GM18519 (cell line): ENCODE results near the gene UGT3A2.

Source experiments
- ATAC-seq: cut with Tn5 transposase; IDR thresholded peaks from one replicate; pipeline ENCODE4 v1.9.1; 2021; ENCODE audit warnings: mild to moderate bottlenecking, moderate library complexity; ENCODE audit not compliant: unreplicated experiment, low FRiP score

Gene UGT3A2

DNA sequence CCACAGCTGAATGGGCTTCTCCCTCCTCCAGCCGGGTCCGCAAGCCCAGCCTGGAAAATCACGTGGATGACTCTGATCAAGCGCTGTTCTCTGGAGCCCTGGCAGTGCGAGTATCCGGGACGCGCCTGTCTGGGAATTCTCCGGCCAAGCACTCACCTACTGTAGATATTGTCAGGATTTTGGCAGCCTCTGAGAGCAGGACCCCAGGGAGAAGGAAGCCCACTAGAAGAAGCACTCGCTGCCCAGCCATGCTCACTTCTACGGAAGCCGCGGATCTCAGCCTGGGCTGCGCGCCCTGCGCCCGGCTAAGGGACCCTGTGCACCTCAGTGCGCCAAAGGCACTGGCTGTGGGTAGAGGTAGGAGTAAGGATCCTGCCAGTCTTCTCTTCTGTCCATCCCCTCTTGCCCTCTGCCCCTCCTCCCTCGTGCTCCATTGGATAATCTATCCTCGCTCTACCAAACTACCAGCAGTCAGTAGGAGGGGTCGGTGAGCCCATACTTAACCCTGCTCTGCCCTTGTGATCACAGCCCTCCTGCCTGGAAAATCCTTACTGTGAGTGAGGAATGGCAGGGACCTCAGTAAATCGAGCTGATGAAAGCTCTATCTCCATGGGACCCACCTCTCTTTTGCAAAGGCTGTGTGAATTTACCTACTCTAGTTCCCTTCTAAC, at the start of gene UGT3A2:
Gene UGT3A2, minus strand, starts transcription at position 343 of the 671 bp plus-strand sequence. Its CDS starts 93 bp downstream, at position 250.
- ATAC-seq: no peak

DNA sequence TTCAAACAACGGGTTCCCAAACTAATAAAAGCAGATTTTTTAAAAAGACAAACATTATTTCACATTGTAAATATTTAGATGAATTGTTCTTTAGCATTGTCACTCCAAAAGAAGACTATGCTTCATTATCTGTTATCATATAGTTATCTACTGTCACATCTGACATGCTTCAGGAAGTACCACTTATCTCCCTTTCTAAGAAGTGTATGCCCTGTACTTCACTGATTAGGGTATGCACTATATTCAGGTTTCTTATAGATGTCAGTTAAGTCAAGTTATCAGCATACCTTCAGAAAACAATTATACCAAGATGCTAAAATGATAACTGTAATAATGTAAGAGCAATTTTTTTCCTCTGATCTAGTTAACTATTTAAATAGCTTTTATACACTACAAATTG, 44.6 kb upstream of the UGT3A2 start:
- ATAC-seq: no peak

DNA sequence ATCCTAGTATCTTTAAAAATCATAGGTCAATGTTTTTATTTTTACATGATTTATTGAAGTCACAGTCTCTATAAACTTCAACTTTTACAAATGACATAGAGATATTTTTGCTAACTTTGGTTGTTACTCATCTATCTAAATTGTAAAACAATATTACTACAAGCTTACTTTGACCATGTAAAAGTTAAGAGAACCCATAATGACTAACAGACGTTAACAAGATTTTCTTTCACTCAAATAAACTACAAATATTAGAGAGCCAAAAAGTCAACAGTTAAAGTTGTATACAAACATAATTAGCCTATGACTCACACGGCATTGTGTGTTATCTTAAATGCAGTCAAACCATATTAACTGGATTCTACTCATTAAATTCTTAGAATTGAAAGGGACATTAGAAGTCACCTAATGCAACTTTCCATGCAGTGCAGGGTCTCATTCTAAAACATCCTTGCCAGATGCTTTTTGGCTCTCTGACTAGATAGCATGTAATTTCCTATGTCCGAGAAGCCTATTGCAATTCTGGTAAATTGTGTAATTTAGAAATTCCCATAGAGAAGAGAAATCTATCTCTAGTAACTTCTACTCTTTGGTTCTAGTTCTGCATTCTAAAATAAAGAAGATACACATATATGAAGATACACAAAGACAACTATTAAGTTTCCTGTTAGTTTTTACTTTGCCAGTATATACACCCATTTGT, 42.2 kb upstream of the UGT3A2 start:
- ATAC-seq: no peak

- no peak for ATAC-seq
Observed at GRCh38 chr5:36105819-36106218, 39.1 kb upstream of the UGT3A2 start.

GRCh38 chr5:36099748-36100147, 33.1 kb upstream of the UGT3A2 start:
- no peak for ATAC-seq

DNA sequence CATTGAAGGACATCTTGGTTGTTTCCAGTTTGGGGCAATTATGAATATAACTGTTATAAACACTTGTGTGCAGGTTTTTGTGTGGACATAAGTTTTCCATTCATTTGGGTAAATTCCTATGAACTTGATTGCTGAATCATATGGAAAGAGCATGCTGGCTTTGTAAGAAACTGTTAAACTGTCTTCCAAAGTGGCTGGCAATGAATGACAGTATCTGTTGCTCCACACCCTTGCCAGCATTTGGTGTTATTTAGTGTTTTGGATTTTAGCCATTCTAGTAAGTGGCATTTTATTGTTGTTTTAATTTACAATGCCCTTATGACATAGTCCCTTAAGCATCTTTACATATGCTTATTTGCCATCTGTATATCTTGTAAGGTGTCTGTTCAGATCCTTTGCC, 29.8 kb upstream of the UGT3A2 start:
- ATAC-seq: no peak

GRCh38 chr5:36089989-36090388, 23.3 kb upstream of the UGT3A2 start:
- ATAC-seq: peak; percentile 75

GRCh38 chr5:36079200-36079781, 12.6 kb upstream of the UGT3A2 start:
- ATAC-seq: peak; percentile 96

DNA sequence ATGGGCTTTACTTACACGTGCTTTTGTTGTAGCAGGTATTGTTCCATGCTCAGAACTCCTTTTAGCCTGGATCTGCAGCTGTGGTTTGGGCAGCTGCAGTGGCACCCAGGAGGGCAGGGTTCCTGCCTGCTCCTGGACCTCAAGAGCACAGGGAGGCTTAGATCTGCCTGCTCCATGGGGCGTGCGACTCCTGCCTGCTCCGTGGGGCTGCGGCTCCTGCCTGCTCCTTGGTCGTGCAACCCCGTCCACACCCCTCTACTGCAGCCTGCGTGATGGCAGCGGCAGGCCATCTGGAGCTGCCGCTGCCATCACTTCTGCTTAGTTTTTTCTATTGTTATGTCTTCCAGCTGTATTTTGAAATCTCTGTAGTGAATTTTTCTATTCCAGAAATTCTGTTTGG, 11.7 kb upstream of the UGT3A2 start:
- no peak for ATAC-seq

DNA sequence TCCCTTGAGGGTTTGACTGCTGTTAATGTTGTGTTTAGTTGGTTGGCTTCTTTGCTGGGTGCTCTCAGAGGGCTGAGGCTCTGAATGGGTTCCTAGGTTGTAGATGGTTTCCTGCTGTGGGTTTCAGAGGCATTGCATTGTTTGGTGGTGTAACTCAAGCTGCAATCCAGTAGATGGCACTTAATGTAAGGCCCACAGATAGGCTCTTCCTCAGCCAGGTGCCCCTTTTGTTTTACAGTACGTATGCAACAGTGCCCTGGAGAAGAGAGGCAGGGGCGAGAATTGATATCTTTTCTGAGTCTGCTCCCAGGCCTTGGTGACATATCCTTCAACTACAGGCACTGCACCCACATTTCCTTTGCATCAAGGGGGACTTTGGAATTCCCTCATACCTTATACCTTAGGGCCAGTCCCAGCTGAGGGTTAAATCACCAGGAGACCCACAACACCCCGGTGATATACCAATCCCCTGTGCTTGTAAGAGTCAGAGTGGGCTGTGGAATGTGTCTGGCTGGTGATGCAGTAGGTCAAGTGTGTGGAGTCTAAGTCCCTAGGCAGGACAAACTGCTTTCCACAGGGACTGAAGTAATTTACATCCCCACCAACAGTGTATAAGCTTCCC, 7.0 kb upstream of the UGT3A2 start:
- peak; percentile 86 for ATAC-seq

DNA sequence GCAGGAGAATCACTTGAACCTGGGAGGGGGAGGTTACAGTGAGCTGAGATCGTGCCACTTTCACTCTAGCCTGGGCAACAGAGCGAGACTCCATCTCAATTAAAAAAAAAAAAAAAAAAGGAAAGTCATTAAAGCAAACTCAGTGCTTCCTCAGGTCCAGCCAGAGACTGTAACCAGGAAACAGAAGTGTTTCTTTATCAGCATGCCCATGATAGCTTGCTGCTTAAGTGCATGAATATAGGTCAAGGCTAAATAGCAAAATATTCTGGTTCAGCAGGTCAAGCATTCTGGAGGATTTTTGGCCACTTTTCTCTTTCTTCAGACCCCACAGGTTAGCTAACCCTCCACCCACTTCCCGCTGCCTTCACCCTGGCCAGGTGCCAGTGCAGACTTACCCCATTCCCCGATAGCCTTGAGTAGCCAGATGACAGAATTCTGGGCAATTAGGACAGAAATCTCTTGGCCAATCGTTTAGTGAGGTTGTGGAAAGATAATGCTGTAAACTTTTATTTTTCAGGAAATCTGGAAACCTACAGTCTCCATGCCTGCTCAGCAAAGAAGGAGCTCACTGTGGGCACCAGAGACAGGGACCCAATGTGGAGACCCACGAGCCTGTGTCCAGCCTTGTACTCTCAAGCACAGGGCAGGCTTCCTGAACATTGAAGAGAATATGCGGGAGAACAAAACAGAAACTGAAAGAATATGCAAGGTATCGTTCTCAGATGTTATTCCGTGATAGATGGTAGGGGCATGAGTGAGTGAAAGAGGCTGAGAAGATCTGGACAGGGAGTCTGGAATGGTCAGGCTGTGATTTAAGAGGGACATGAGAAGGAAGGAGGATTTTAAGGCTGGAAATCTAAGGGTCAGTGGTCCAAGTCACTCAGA, 4.2 kb upstream of the UGT3A2 start:
- peak; percentile 53 for ATAC-seq

GRCh38 chr5:36068751-36069281, 2.1 kb upstream of the UGT3A2 start:
- ATAC-seq: no peak

- no peak for ATAC-seq
Observed at GRCh38 chr5:36066001-36066539, 612 bp downstream of the UGT3A2 start.

DNA sequence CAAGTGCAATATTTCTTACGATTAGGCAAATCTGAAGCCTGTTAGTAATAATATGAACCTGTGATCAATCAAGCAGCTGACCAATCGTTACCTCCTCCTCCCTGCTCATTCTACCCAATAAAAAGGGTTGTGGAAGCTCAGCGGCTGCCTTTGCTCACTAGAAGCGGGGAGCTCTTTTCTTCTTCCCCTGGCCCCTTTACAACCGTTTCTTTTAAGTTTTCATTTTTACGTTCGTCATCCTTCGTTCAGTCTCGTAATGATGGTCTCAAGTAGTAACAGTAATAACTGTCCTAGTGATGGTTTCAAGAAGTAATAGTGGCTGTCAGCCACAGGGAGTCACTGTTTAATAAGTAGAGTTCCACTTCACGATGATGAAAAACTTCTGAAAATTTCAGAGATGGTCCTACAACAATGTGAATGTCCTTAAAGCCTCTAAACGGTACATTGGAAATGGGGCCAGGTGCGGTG, 6.2 kb downstream of the UGT3A2 start:
- no peak for ATAC-seq

- ATAC-seq: no peak
Observed at GRCh38 chr5:36059571-36060419, 6.9 kb downstream of the UGT3A2 start.

GRCh38 chr5:36058776-36059175, 7.9 kb downstream of the UGT3A2 start:
- no peak for ATAC-seq

DNA sequence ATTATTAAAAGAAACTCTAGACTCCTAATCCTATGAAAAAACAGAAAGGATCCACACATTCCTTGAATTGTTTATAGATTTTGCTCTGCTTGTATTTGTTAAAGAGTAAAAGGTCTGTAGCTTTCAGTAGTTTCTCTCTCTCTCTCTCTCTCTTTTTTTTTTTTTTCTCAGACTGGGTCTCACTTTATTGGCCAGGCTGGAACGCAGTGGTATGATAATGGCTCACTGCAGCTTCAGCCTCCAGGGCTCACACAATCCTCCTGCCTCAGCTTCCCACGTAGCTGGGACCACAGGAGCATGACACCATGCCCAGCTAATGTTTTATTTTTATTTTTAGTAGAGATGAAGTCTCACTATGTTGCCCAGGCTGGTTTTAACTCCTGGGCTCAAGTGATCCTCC, 9.3 kb downstream of the UGT3A2 start:
- no peak for ATAC-seq

GRCh38 chr5:36056422-36056821, 10.3 kb downstream of the UGT3A2 start:
- ATAC-seq: no peak

DNA sequence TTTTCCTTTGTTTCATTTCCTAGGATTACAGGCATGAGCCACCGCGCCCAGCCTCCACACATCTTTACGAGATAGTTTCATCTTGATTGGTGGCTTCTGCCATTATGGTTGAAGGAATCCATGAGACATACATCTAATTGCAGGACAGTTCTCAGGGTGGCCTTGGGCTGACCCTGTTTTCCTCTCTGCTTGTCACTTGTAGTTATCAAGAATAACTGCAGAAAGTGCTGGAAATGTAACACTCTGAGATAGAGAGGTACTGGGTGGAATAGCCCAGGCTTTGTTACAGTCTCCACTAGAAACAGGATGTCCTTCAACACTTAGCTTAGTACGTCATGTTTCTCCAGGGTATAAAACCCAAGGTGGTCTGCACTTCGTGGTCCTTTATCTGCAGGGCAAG, 10.7 kb downstream of the UGT3A2 start:
- no peak for ATAC-seq
